Stimulated activated CD8-positive, alpha-beta memory T cell treated with anti-CD3 and anti-CD28 coated beads, Interleukin-2, amount 100 ng/mL, for 48 hours (primary cell): ENCODE data around the gene INTS15.
"Not testable (repeated sequence)": the region's sequence is repeated elsewhere in the genome, so short reads cannot be mapped to it uniquely, and the experiment has no call there.

Source experiments
- DNase-seq, 2 donors: peaks; one replicate each; pipeline ENCODE4 v3.0.0-alpha.2; 2020; ENCODE audit warnings: low read depth in 2 of 2

The INTS15 gene

GRCh38 chr7:6576867-6577368 is 12.9 kb upstream of the INTS15 start:
- not testable (repeated sequence) for DNase-seq

GRCh38 chr7:6577369-6578113 is 12.3 kb upstream of the INTS15 start, which contains the start of gene ZDHHC4:
TSS of gene ZDHHC4 (plus strand) at chr7:6577454. CDS start at chr7:6580562, 3,108 bp downstream.
- peak; percentile 88 to 90 for DNase-seq

GRCh38 chr7:6578114-6579084 is 11.4 kb upstream of the INTS15 start:
- no peak for DNase-seq

GRCh38 chr7:6579446-6579845 is 10.4 kb upstream of the INTS15 start:
- no peak for DNase-seq

- not testable (repeated sequence) for DNase-seq
Measured at GRCh38 chr7:6585746-6586432, 3.9 kb upstream of the INTS15 start.

GRCh38 chr7:6588566-6588965 is 1.3 kb upstream of the INTS15 start:
- no peak for DNase-seq

GRCh38 chr7:6589151-6589828 is 531 bp upstream of the INTS15 start:
- DNase-seq: no peak

- DNase-seq: no peak
Measured at GRCh38 chr7:6590645-6591110, 857 bp downstream of the INTS15 start.

- no peak for DNase-seq
Measured at GRCh38 chr7:6600093-6600492, 10.3 kb downstream of the INTS15 start.

- DNase-seq: no peak
Measured at GRCh38 chr7:6604458-6604857, 14.6 kb downstream of the INTS15 start.

- DNase-seq: no peak
Measured at GRCh38 chr7:6606866-6607583, 17.2 kb downstream of the INTS15 start.

- DNase-seq: no peak
Measured at GRCh38 chr7:6607651-6608051, 17.8 kb downstream of the INTS15 start.

- no peak for DNase-seq
Measured at GRCh38 chr7:6608081-6608480, 18.3 kb downstream of the INTS15 start.

GRCh38 chr7:6608794-6609193 is 19.0 kb downstream of the INTS15 start:
- DNase-seq: no peak

GRCh38 chr7:6612819-6613218 is 23.0 kb downstream of the INTS15 start:
- no peak for DNase-seq

GRCh38 chr7:6613706-6614105 is 23.9 kb downstream of the INTS15 start:
- no peak for DNase-seq

- no peak for DNase-seq
Measured at GRCh38 chr7:6614953-6615722, 25.3 kb downstream of the INTS15 start, which contains the start of gene ZNF853. TSS of gene ZNF853 (plus strand) at chr7:6615610. CDS start at chr7:6616175, 565 bp downstream.

GRCh38 chr7:6615723-6616555 is 26.1 kb downstream of the INTS15 start:
- no peak for DNase-seq
